GM10847 (cell line): ENCODE data around the gene CACNA1H.

Experiments
- POLR2A ChIP-seq: IDR thresholded peaks from 2 replicates; pipeline ENCODE4 v1.6.1; 2011; ENCODE audit not compliant: insufficient read length; ENCODE audit errors: extremely low read depth

The CACNA1H gene

GRCh38 chr16:1145383-1146100 is 7.4 kb upstream of the CACNA1H start:
- TF ChIP-seq POLR2A: no peak

GRCh38 chr16:1146409-1146808 is 6.5 kb upstream of the CACNA1H start:
- no peak for TF ChIP-seq POLR2A

DNA sequence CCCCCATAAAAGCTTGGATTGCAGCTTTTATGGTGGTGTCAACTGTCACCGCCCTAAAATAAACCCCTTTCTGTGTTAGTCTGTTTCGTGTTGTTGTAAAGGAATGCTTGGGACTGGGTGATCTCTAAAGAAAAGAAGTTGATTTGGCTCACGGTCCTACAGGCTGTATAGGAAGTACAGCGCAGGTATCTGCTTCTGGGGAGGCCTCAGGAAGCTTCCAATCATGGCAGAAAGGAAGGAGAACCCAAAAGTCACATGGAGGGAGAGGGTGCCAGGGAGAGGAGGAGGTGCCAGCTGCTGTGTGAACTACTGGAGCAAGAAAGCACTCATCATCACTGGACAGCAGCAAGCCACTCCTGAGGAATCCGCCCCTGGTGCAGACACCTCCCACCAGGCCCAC is 5.9 kb upstream of the CACNA1H start:
- no peak for TF ChIP-seq POLR2A

GRCh38 chr16:1149101-1149636 is 3.7 kb upstream of the CACNA1H start:
- no peak for TF ChIP-seq POLR2A

DNA sequence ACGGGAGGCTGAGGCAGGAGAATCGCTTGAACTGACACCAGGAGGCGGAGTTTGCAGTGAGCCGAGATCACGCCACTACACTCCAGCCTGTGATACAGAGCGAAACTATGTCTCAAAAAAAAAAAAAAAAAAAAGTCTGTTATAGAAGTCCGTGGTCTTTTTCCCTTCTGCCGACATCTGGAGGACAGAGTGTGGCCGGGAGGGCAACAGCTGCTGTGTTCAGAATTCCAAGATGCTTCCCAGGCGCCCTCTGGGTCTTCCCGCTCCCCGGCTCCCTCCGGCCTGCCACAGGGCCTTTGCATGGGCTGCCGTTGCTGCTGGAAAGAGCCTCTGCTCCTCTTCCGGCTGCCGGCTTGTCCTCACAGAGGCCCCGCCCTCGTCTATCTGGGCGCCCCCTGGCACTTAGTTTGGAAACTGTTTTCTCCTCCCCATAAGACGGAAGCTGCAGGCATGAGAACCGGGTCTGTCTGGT is 2.4 kb upstream of the CACNA1H start:
- no peak for TF ChIP-seq POLR2A

DNA sequence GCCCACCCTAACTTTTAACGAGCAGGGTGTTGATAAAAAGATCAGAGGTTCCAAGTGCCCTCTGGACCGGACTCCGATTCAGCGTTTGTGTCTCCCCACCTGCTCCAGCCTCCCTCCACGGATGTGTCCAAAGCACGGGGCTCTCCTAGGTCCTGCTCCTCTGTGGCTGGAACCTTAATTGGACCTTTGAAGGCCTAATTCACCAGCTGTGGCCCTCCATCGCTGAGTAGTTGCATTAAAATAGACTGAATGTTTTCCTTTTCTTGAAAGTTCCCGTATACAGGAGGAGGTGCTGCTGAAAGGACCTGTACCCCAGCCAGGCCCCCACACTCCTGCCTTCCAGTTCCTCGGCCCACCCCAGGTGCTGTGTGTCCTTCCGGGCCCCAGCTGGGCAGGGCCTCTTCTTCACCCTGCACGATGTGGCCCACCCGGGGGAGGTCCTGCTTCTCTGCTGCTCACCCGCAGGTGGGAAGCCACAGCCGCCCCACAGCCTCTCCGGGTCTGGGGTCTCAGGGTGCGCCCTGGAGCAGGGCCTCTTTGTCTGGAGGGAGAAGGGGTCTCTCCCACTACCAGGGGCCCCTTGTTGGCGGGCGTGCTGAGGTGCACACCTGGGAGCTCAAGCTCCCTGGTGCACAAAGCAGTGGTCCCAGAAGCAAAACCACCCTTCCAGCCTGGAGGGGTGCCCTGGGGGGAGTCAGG is 1.3 kb upstream of the CACNA1H start:
- TF ChIP-seq POLR2A: no peak

DNA sequence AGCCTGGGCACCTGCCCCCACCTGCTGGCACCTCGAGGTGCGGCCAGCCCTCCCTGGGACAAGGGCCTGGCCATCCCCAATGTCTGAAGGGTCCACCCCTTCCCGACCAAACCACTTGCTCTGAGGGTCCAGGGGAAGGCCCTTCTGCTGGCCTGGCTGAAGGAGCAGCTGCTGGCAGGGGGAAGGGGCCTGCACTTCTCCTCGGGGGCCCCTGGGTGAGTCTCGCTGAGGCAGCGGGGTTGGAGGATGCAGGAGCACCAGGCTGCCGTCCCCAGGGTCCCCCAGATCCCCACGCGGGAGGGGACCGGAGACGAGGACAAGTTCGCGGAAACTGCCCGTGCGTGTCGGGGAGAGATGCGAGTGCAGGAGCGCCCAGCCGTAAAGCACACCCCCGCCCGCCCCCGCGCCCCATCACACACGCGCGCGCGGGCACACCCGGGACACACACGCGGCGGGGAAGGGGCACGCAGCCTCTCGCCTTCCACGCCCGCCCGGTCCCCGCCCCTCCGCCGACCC is 725 bp upstream of the CACNA1H start:
- TF ChIP-seq POLR2A: no peak

- no peak for TF ChIP-seq POLR2A
Observed at GRCh38 chr16:1153480-1154160, 714 bp downstream of the CACNA1H start.

DNA sequence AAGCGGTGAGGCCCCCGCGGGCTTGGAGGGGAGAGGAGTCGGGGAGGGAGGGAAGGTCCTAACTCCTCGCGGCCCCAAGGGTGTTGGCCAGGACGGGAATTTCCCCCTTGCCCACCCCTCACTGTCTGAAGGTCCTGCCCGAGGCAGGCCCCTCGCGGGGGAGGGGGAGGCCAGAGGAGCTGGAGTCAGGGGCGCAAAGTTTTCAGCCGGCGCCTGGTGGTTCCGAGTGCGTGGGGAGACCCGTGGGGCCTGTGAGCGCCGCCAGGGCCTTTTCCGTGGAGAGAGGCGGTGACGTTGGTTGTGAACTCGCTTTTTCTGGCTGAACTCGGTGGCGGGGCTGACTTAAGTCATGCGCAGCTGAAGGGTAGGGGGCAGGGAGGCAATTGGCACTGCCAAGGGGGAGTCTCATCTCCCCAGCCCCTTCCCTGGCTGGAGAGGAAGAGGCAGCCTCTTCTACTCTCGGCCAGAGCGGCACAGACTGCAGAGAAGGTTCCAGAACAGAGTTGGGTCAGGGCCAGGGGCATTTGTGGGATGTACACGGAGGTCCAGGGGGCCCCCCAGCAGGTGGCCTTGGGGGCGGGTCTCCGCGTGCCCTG is 1.5 kb downstream of the CACNA1H start:
- no peak for TF ChIP-seq POLR2A

GRCh38 chr16:1154887-1155331 is 2.0 kb downstream of the CACNA1H start:
- TF ChIP-seq POLR2A: no peak

DNA sequence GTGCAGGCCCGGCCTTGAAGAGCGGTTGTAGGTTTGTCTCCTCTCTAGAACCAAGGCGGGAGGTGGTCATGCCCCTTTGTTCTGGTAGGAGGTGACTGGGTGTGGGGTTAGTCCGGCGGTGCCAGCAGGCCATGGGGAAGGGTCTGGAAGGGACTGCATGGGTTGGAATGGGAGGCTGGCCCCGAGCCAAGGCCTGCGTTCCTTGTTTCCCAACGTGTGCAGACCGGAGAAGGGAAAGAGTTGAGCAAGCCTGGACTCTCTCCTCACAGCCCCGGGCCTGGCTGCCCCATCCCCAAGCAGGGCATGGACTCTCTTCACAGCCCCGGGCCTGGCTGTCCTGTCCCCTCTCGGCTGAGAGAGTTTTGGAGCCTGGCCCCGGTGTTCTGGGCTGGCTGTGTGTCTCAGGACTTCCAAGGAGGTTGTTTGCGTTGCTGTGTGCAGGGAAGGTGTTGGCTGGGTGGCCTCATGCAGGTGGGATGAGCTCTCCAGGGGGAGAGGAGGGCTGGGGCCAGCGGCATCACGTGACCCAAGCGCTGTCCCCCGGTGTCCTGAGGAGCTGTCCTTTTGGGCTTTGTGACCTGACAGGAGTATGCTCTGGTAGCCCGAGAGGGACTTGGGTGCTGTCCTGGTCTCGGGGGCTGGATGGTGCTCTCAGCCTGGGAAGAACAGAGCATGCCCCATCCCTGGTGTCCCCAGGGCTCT is 2.6 kb downstream of the CACNA1H start:
- no peak for TF ChIP-seq POLR2A

DNA sequence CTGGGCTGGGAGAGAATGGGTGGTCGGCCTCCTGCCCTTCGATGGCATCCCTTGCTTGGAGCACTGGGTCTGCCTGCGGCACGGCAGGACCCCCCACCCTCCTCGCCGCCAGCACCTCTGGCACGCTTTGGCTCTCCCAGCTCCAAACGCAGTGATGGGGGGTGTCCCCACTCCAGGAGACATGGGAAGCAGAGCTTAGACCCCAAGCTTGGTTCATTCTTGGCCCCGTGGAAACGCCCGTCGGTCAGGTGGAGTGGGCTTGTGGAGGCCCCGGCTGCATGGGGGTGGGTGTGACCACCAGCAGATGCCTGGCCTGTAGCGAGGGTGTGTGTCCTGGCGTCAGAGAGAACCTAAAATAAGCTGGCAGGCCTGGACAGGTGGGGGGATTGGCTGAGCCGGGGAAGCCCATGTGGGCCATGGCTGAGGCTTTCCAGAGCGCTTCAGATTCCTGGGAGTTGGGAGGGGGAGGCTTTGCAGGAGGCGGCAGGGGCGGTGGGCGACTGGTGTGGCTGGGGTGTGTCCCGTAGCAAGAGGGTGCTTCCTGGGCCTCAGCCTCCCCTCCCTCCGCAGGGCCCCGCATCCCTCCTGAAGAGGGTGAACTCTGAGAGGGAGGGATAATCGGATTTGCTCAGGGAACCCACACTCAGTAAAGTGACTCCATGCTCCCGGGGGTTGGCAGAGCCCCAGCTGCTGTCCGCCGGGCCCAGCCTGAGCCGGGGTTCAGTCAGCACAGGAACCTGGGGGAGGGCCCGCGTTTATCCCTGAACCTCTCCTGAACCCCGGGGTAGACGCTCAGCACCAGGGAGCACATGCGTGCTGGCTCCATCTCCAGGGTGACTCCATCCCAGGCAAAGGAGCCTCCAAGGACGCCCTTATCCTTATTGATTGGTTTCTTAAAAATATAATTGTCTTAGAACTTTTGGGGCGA is 3.4 kb downstream of the CACNA1H start:
- TF ChIP-seq POLR2A: no peak

GRCh38 chr16:1156983-1157638 is 4.2 kb downstream of the CACNA1H start:
- no peak for TF ChIP-seq POLR2A
